Lower leg skin (tissue), 3 donors: Measurements from ENCODE around the gene HTR1B.

ENCODE experiments used
- POLR2A ChIP-seq, 2 donors: fragments of 450-650 bp; IDR thresholded peaks; one replicate each; pipeline ENCODE4 v1.6.1; 2016 to 2017; ENCODE audit warnings: antibody characterized with exemption in 2 of 2, mild to moderate bottlenecking in 1 of 2, moderate library complexity in 1 of 2
- TF ChIP-seq, protein P1 (sequence below), 3 donors: fragments of 450-650 bp; IDR thresholded peaks; one replicate each; pipeline ENCODE4 v1.5.1; 2016; ENCODE audit warnings: antibody characterized with exemption in 3 of 3, mild to moderate bottlenecking in 3 of 3, moderate library complexity in 2 of 3

DNA sequence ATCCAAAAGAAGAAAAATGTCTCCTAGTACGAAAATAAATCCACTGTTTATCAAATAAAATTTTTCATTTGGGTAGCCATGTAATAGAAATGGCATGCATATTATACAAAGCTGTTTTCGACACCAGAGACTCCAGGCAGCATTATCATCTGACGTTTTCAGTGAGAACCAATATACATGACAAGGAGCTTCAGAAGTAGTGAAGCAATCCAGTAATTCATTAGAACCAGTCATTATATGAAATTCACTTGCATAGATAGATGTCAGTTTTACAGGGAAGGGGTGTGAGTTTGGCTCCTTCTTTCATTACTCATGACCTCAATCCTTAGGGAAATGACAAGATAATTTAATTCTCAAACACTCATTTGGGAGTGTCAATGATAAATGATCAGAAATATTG lies 14.7 kb downstream of the HTR1B start:
- TF ChIP-seq, protein P1, sequence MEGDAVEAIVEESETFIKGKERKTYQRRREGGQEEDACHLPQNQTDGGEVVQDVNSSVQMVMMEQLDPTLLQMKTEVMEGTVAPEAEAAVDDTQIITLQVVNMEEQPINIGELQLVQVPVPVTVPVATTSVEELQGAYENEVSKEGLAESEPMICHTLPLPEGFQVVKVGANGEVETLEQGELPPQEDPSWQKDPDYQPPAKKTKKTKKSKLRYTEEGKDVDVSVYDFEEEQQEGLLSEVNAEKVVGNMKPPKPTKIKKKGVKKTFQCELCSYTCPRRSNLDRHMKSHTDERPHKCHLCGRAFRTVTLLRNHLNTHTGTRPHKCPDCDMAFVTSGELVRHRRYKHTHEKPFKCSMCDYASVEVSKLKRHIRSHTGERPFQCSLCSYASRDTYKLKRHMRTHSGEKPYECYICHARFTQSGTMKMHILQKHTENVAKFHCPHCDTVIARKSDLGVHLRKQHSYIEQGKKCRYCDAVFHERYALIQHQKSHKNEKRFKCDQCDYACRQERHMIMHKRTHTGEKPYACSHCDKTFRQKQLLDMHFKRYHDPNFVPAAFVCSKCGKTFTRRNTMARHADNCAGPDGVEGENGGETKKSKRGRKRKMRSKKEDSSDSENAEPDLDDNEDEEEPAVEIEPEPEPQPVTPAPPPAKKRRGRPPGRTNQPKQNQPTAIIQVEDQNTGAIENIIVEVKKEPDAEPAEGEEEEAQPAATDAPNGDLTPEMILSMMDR (IDR thresholded peaks at IDR 0.05), result no peak
- no peak for TF ChIP-seq POLR2A (IDR thresholded peaks at IDR 0.05)
